ENCODE measurements around the gene OR52E2. TPM values are rescaled to one million over a fixed set of nuclear protein-coding genes. Genes with fewer than 3 reads are reported as not detected.

Gene OR52E2
- total and polyA plus RNA-seq, 2 donors (not counting 3 experiments of a cell fraction or from before 2014, with no cell fraction given) = not detected

- Histone ChIP-seq H3K79me2 (ENCODE audit: control insufficient read depth, insufficient read depth, low read length) (no peaks in the 10 kb centered on the region), H3K27ac (ENCODE audit: insufficient read depth, low read depth, low read length) (no peak overlapping the region), H4K20me1 (replicated peaks; ENCODE audit: control insufficient read depth, extremely low read depth, insufficient read depth, low read length) (no peaks in the 10 kb centered on the region), H2AFZ (ENCODE audit: low read depth, low read length) (no peak overlapping the region), H3K9me1 (replicated peaks; ENCODE audit: control insufficient read depth, extremely low read depth, insufficient read depth, low read length) (no peaks in the 10 kb centered on the region), H3K4me1 (ENCODE audit: control insufficient read depth, extremely low read depth, insufficient read depth, low read length) (no peaks in the 10 kb centered on the region), H3K9ac (replicated peaks; ENCODE audit: extremely low read depth, insufficient read depth, low read length) (no peak overlapping the region), H3K9me3 (replicated peaks; ENCODE audit: control insufficient read depth, insufficient read depth, low read length) (no peaks in the 10 kb centered on the region), H3K4me2 (ENCODE audit: insufficient read depth, low read length) (no peak overlapping the region), H3K36me3 (ENCODE audit: control insufficient read depth in 2 of 2, extremely low read depth in 1 of 2, insufficient read depth in 2 of 2, low read length in 2 of 2) (no peaks in the 10 kb centered on the region), H3K27me3 (ENCODE audit: control insufficient read depth in 2 of 2, insufficient read depth in 2 of 2, low read length in 2 of 2) (no peaks in the 10 kb centered on the region), H3K4me3 (replicated peaks in 1 of 3; ENCODE audit: insufficient read depth in 1 of 3, low read depth in 1 of 3, low read length in 3 of 3) (no peak overlapping the region)
- CTCF ChIA-PET = no interaction called here
- FAIRE-seq = no peak
- POLR2A ChIA-PET = no interaction called here
- dilution Hi-C loops (cut with MboI; ENCODE audit: extremely low pct_ligation_motif_present, low sequenced_read_pairs) (no loop called here), intact Hi-C loops (cut with micrococcal nuclease) (no loop called here)
- no peak for TF ChIP-seq POLR2A (IDR thresholded peaks at IDR 0.05; ENCODE audit: low read depth, low read length)
- TF ChIP-seq POLR2AphosphoS5 (IDR thresholded peaks at IDR 0.05; ENCODE audit: insufficient read depth, low read depth, low read length) = no peak
- no peak for TF ChIP-seq FOS (IDR thresholded peaks at IDR 0.05; ENCODE audit: borderline replicate concordance, insufficient read depth, low read length)
- no peak for TF ChIP-seq CTCF (IDR thresholded peaks at IDR 0.05; ENCODE audit: extremely low read depth in 1 of 2, insufficient read depth in 1 of 2, low read depth in 1 of 2, low read length in 2 of 2)
- no peak for TF ChIP-seq MYC (IDR thresholded peaks at IDR 0.05; ENCODE audit: low read depth, low read length)
- TF ChIP-seq JUN (IDR thresholded peaks at IDR 0.05; ENCODE audit: borderline replicate concordance, insufficient read depth, insufficient read length, low read depth) = no peak
- TF ChIP-seq GATA2 (IDR thresholded peaks at IDR 0.05; ENCODE audit: insufficient read depth, insufficient read length, low read depth, low read length) = no peak
- no TSS peak for BruUV-seq (replicated peaks)
- DNase-seq (ENCODE audit: low read depth, low spot score) = no peak
Measured at GRCh38 chr11:5103066-5103465, 43.6 kb upstream of the OR52E2 start.

- no TSS peak for BruUV-seq (replicated peaks)
- POLR2A ChIA-PET = no interaction called here
- TF ChIP-seq POLR2A (IDR thresholded peaks at IDR 0.05; ENCODE audit: low read depth, low read length) (no peak), MAX (IDR thresholded peaks at IDR 0.05; ENCODE audit: insufficient read depth, insufficient read length) (no peak), EZH2 (IDR thresholded peaks at IDR 0.05; ENCODE audit: borderline replicate concordance, low read depth, low read length, severe bottlenecking) (no peak), JUN (IDR thresholded peaks at IDR 0.05; ENCODE audit: borderline replicate concordance, insufficient read depth, insufficient read length, low read depth) (no peak), POLR2AphosphoS5 (IDR thresholded peaks at IDR 0.05; ENCODE audit: insufficient read depth, low read depth, low read length) (no peak)
Measured at GRCh38 chr11:5102246-5102645, 42.8 kb upstream of the OR52E2 start.

More at GRCh38 chr11:5102246-5102645, 42.8 kb upstream of the OR52E2 start:
- Histone ChIP-seq H3K9ac (replicated peaks; ENCODE audit: extremely low read depth, insufficient read depth, low read length) (no peak overlapping the region), H3K36me3 (ENCODE audit: control insufficient read depth in 2 of 2, extremely low read depth in 1 of 2, insufficient read depth in 2 of 2, low read length in 2 of 2) (no peaks in the 10 kb centered on the region), H3K4me1 (ENCODE audit: control insufficient read depth, extremely low read depth, insufficient read depth, low read length) (no peaks in the 10 kb centered on the region), H3K9me1 (replicated peaks; ENCODE audit: control insufficient read depth, extremely low read depth, insufficient read depth, low read length) (no peaks in the 10 kb centered on the region), H3K27me3 (ENCODE audit: control insufficient read depth in 2 of 2, insufficient read depth in 2 of 2, low read length in 2 of 2) (no peaks in the 10 kb centered on the region), H3K27ac (ENCODE audit: insufficient read depth, low read depth, low read length) (no peak overlapping the region), H3K9me3 (replicated peaks; ENCODE audit: control insufficient read depth, insufficient read depth, low read length) (no peaks in the 10 kb centered on the region), H4K20me1 (replicated peaks; ENCODE audit: control insufficient read depth, extremely low read depth, insufficient read depth, low read length) (no peaks in the 10 kb centered on the region), H2AFZ (ENCODE audit: low read depth, low read length) (no peak overlapping the region), H3K4me3 (replicated peaks in 1 of 3; ENCODE audit: insufficient read depth in 1 of 3, low read depth in 1 of 3, low read length in 3 of 3) (no peak overlapping the region), H3K79me2 (ENCODE audit: control insufficient read depth, insufficient read depth, low read length) (no peaks in the 10 kb centered on the region), H3K4me2 (ENCODE audit: insufficient read depth, low read length) (no peak overlapping the region)
- dilution Hi-C loops (cut with MboI; ENCODE audit: extremely low pct_ligation_motif_present, low sequenced_read_pairs) = no loop called here
- no peak for FAIRE-seq
- CTCF ChIA-PET = no interaction called here
- no peak for DNase-seq (ENCODE audit: low read depth, low spot score)
- intact Hi-C loops (cut with micrococcal nuclease) = no loop called here
